ENCODE measurements around the gene L3MBTL4.
A peak's percentile ranks its signal among the peaks of the same experiment; 100 is the strongest.
"Not testable (repeated sequence)": the region's sequence is repeated elsewhere in the genome, so short reads cannot be mapped to it uniquely, and the experiment has no call there.

L3MBTL4 gene

DNA sequence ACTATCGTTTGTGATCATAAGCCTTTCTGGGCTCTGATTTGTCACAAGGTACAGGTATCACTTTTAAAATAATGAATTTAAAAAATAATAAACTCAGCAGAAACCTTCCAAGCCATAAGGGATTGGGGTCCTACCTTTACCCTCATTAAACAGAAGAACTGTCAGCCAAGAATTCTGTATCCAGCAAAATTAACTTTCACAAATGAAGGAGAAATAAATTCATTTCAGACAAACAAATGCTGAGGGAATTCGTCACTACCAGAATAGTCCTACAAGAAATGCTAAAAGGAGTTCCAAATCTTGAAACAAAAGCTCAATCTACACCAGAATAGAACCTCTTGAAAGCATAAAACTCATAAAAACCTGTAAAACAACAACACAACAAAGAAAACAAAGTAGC lies 25.7 kb downstream of the L3MBTL4 start:
- H3K4me3 Mint-ChIP-seq = no peak overlapping the region
- H3K27me3 Mint-ChIP-seq = no peaks in the 10 kb centered on the region
- H3K4me1 Mint-ChIP-seq = no peaks in the 10 kb centered on the region
- H3K27ac Mint-ChIP-seq = no peak overlapping the region
- peaks cover 5% of the 10 kb centered on the region for H3K36me3 Mint-ChIP-seq
- peaks cover 26% of the 10 kb centered on the region for H3K9me3 Mint-ChIP-seq
- no peak for ATAC-seq

DNA sequence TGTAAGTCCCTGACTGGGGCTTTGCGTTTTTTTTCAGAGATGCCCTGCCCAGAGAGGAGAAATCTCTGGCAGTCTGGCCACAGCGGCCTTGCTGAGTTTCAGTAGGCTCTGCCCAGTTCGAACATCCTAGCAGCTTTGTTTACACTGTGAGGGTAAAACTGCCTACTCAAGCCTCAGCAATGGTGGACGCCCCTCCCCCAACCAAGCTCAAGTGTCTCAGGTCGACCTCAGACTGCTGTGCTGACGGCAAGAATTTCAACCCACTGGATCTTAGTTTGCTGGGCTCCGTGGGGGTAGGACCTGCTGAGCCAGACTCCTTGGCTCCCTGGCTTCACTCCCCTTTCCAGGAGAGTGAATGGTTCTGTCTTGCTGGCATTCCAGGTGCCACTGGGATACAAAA lies 31.7 kb downstream of the L3MBTL4 start:
- no peaks in the 10 kb centered on the region for H3K4me1 Mint-ChIP-seq
- peaks cover 19% of the 10 kb centered on the region for H3K9me3 Mint-ChIP-seq
- H3K27ac Mint-ChIP-seq = no peak overlapping the region
- H3K36me3 Mint-ChIP-seq = peaks cover 5% of the 10 kb centered on the region
- no peak overlapping the region for H3K4me3 Mint-ChIP-seq
- ATAC-seq = no peak
- H3K27me3 Mint-ChIP-seq = no peaks in the 10 kb centered on the region

DNA sequence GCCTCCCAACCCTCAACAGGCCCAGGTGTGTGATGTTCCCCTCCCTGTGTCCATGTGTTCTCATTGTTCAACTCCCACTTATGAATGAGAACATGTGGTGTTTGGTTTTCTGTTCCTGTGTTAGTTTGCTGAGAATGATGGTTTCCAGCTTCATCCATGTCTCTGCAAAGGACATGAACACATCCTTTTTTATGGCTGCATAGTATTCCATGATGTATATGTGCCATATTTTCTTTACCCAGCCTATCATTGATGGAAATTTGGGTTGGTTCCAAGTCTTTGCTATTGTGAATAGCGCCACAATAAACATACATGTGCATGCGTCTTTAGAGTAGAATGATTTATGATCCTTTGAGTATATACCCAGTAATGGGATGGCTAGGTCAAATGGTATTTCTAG lies 37.2 kb downstream of the L3MBTL4 start:
- not testable (repeated sequence) for H3K4me3 Mint-ChIP-seq, ATAC-seq, H3K27me3 Mint-ChIP-seq, H3K36me3 Mint-ChIP-seq, H3K4me1 Mint-ChIP-seq, H3K27ac Mint-ChIP-seq
- H3K9me3 Mint-ChIP-seq = peaks cover 20% of the 10 kb centered on the region

DNA sequence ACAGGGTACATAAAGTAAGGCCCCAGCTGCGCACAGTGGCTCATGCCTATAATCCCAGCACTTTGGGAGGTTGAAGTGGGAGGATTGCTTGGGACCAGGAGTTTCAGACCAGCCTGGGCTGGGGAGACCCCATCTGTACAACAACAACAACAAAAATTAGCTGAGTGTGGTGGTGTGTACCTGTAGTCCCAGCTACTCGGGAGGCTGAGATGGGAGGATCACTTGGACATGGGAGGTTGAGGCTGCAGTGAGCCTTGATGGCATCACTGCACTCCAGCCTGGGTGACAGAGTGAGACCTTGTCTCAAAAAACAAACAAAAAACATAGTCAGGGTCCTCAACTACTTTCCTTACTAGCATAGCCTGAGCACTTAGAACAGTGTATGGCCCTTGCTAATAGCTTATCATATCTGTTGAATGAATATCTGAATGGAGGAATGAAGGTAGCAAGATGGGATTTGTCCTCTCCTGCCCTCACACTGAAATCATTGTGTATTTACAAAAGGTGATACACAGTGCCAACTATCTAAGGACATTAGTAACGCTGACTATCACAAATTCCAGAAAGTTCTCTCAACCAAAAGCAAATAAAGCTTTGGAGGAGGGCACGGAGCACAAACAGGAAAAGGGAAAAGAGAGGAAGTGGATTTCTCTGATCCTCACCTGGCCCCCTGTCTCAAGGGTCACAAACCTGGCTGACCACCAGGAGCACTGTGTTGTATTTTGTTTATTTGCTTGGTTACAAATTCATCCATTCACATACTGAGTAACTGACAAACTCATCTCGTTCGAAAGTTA lies 38.1 kb downstream of the L3MBTL4 start:
- Mint-ChIP-seq H3K4me1 (no peaks in the 10 kb centered on the region), H3K27ac (no peak overlapping the region)

GRCh38 chr18:6374935-6375529 lies 39.7 kb downstream of the L3MBTL4 start:
- no peaks in the 10 kb centered on the region for H3K27me3 Mint-ChIP-seq
- no peak for ATAC-seq
- H3K36me3 Mint-ChIP-seq = no peaks in the 10 kb centered on the region
- no peaks in the 10 kb centered on the region for H3K4me1 Mint-ChIP-seq
- no peak overlapping the region for H3K4me3 Mint-ChIP-seq
- H3K9me3 Mint-ChIP-seq = peaks cover 14% of the 10 kb centered on the region
- H3K27ac Mint-ChIP-seq = no peak overlapping the region

More for the DNA sequence above, 38.1 kb downstream of the L3MBTL4 start:
- no peak for ATAC-seq
- no peaks in the 10 kb centered on the region for H3K27me3 Mint-ChIP-seq
- H3K9me3 Mint-ChIP-seq = peaks cover 20% of the 10 kb centered on the region
- no peak overlapping the region for H3K4me3 Mint-ChIP-seq
- no peaks in the 10 kb centered on the region for H3K36me3 Mint-ChIP-seq

DNA sequence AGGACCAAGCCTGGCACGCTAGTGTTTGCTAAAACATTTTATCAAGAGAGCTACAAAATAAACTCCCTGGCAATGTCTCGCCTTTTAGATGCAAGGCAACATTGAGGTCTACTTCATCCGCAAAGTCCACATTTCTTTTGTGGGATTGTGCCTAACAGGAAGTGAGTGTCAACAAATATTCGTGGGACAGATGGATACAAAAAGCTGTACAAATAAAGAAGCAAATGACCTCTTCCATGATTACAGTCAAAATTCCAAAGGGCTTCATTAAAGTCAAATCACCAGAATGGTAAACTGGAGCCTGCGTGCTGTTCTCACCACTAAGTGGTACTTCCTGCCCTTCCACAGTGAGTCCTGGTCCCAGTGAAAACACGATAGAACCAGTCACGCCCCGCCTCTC lies 40.4 kb downstream of the L3MBTL4 start:
- H3K36me3 Mint-ChIP-seq = no peaks in the 10 kb centered on the region
- no peak overlapping the region for H3K4me3 Mint-ChIP-seq
- no peak overlapping the region for H3K27ac Mint-ChIP-seq

DNA sequence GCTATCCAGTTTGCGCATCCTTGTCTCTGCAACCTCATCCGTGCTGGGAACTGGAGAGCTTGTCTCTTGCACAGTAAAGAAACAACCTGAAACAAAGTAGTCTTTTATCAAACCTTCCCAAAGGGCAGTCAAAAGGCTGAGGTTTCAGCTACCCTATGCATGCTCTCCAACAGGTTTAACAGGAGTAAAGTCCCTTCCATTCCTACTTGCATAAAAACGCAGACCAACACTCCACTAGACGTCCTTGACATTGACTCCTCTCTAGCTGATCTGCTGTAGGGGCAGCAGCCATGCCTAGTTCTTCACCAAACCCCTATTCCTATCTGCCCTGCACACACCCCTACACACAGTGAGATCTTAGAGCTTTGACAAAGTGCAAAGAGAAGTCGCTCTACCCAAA lies 41.5 kb downstream of the L3MBTL4 start:
- no peak for ATAC-seq
- Mint-ChIP-seq H3K27ac (no peak overlapping the region), H3K4me1 (no peaks in the 10 kb centered on the region), H3K27me3 (no peaks in the 10 kb centered on the region), H3K36me3 (no peaks in the 10 kb centered on the region), H3K9me3 (peaks cover 10% of the 10 kb centered on the region), H3K4me3 (no peak overlapping the region)

More for the DNA sequence above, 40.4 kb downstream of the L3MBTL4 start:
- no peak for ATAC-seq
- Mint-ChIP-seq H3K4me1 (no peaks in the 10 kb centered on the region), H3K9me3 (peaks cover 14% of the 10 kb centered on the region), H3K27me3 (no peaks in the 10 kb centered on the region)

GRCh38 chr18:6370886-6371635 lies 43.6 kb downstream of the L3MBTL4 start:
- peaks cover 10% of the 10 kb centered on the region for H3K9me3 Mint-ChIP-seq
- no peaks in the 10 kb centered on the region for H3K4me1 Mint-ChIP-seq
- H3K27me3 Mint-ChIP-seq = no peaks in the 10 kb centered on the region
- H3K27ac Mint-ChIP-seq = no peak overlapping the region
- H3K4me3 Mint-ChIP-seq = no peak overlapping the region
- no peaks in the 10 kb centered on the region for H3K36me3 Mint-ChIP-seq
- no peak for ATAC-seq

DNA sequence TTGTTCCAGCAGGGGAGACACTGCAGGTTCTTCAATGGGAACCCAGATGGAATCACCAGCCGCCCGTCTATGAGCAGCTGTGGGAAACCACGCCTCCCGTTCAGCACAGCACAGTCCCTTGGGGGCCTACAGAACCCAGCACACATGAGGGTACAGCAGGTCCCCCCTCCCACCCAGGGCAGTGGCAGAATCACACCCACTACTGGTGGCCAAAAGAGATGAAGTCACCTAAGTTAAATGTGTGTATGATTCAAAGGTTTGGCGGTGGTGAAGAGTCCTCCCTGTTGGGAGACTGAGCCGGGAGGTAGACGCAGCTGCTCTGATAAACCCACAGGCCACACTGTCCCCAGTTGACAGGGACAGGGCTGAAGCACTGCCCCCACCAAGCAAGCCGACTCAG lies 44.3 kb downstream of the L3MBTL4 start:
- no peak for ATAC-seq
- Mint-ChIP-seq H3K4me1 (no peaks in the 10 kb centered on the region), H3K27me3 (no peaks in the 10 kb centered on the region), H3K27ac (no peak overlapping the region), H3K9me3 (peaks cover 10% of the 10 kb centered on the region), H3K4me3 (no peak overlapping the region), H3K36me3 (no peaks in the 10 kb centered on the region)

GRCh38 chr18:6368017-6368416 lies 46.7 kb downstream of the L3MBTL4 start:
- Mint-ChIP-seq H3K4me1 (no peaks in the 10 kb centered on the region), H3K27me3 (no peaks in the 10 kb centered on the region), H3K9me3 (peaks cover 3% of the 10 kb centered on the region), H3K27ac (no peak overlapping the region), H3K36me3 (no peaks in the 10 kb centered on the region), H3K4me3 (no peak overlapping the region)
- ATAC-seq = no peak

- Mint-ChIP-seq H3K27me3 (no peaks in the 10 kb centered on the region), H3K4me1 (no peaks in the 10 kb centered on the region), H3K27ac (no peak overlapping the region), H3K36me3 (no peaks in the 10 kb centered on the region), H3K4me3 (no peak overlapping the region), H3K9me3 (peaks cover 3% of the 10 kb centered on the region)
- no peak for ATAC-seq
Measured at GRCh38 chr18:6367208-6367607, 47.5 kb downstream of the L3MBTL4 start.

GRCh38 chr18:6366776-6367175 lies 47.9 kb downstream of the L3MBTL4 start:
- Mint-ChIP-seq H3K27ac (no peak overlapping the region), H3K9me3 (peaks cover 7% of the 10 kb centered on the region), H3K27me3 (no peaks in the 10 kb centered on the region), H3K36me3 (no peaks in the 10 kb centered on the region), H3K4me1 (peaks cover 2% of the 10 kb centered on the region), H3K4me3 (no peak overlapping the region)
- ATAC-seq = no peak

- Mint-ChIP-seq H3K27me3 (no peaks in the 10 kb centered on the region), H3K36me3 (no peaks in the 10 kb centered on the region), H3K27ac (no peak overlapping the region), H3K4me1 (peaks cover 5% of the 10 kb centered on the region), H3K9me3 (peaks cover 7% of the 10 kb centered on the region), H3K4me3 (no peak overlapping the region)
- ATAC-seq = no peak
Measured at GRCh38 chr18:6365385-6365784, 49.3 kb downstream of the L3MBTL4 start.

DNA sequence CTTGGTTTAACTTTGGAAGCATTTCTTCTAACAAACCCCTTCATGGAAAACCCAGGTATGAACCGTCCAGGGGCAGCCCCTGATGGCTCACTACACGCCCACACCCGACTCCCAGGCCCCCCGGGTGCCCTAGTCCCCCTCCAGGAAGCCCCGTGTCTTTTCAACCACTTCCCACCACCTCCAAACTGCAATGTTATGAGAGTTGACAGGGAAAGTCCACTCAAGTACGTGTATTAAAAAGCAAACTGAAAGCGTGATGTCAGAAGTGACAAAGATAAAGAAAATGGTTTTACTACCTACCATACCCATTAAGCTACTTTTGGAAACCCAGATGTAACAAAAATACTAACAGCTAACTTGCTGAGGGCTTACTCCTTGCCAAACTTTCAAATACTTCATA lies 51.5 kb downstream of the L3MBTL4 start:
- peaks cover 4% of the 10 kb centered on the region for H3K9me3 Mint-ChIP-seq
- H3K36me3 Mint-ChIP-seq = no peaks in the 10 kb centered on the region
- no peak overlapping the region for H3K27ac Mint-ChIP-seq
- ATAC-seq = peak; percentile 53
- H3K4me1 Mint-ChIP-seq = peaks cover 5% of the 10 kb centered on the region
- peak overlapping the region; percentile 40 for H3K4me3 Mint-ChIP-seq
- no peaks in the 10 kb centered on the region for H3K27me3 Mint-ChIP-seq

DNA sequence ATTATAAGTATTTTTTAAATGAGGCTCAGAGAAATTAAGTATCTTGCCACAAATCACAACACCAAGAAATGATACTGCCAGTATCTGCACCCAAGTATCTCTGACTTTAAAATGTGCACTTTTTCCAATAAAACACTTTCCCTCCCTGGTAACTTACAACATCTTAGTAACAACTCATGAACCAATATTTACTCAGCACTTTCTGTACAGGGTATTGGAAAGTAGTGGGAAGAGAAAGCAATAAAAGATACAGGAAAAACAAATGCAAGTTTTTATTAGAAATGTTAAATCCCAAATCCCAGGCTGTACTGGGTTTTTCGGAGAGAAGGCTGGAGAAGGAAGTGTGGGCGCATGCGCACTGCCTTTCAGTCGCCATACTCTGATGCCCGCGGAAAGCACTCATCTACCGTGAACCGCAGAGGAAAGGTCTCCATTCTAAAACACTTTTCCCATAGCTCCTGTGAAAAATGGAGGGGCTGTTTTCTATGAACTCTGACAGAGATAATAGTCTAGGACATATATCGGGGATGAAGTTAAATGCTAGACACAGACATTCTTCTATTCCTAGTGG lies 52.1 kb downstream of the L3MBTL4 start:
- no peak overlapping the region for H3K4me3 Mint-ChIP-seq
- peaks cover 5% of the 10 kb centered on the region for H3K4me1 Mint-ChIP-seq
- no peak overlapping the region for H3K27ac Mint-ChIP-seq
- no peak for ATAC-seq
- H3K27me3 Mint-ChIP-seq = no peaks in the 10 kb centered on the region
- H3K36me3 Mint-ChIP-seq = no peaks in the 10 kb centered on the region
- H3K9me3 Mint-ChIP-seq = peaks cover 4% of the 10 kb centered on the region
